GM13976 (cell line): Measurements from ENCODE around the gene CAMTA2.

Source experiments
- DNase-seq: peaks from one replicate; pipeline ENCODE4 v3.0.0; 2012; ENCODE audit warnings: low spot score
- in situ Hi-C: fragments of 300-500 bp; cut with MboI; formaldehyde crosslinking; loops from one replicate; pipeline ENCODE4 v1.12.0; 2022; ENCODE audit warnings: low sequenced_read_pairs, mixed read lengths, inconsistent platforms; ENCODE audit not compliant: unreplicated experiment
- TF ChIP-seq, protein P1 (sequence below): IDR thresholded peaks from 2 replicates; pipeline ENCODE4 v1.5.1; 2012; ENCODE audit warnings: borderline replicate concordance, mild to moderate bottlenecking; ENCODE audit not compliant: insufficient read depth; ENCODE audit errors: extremely low read depth, missing control alignments, control extremely low read depth

Gene CAMTA2

DNA sequence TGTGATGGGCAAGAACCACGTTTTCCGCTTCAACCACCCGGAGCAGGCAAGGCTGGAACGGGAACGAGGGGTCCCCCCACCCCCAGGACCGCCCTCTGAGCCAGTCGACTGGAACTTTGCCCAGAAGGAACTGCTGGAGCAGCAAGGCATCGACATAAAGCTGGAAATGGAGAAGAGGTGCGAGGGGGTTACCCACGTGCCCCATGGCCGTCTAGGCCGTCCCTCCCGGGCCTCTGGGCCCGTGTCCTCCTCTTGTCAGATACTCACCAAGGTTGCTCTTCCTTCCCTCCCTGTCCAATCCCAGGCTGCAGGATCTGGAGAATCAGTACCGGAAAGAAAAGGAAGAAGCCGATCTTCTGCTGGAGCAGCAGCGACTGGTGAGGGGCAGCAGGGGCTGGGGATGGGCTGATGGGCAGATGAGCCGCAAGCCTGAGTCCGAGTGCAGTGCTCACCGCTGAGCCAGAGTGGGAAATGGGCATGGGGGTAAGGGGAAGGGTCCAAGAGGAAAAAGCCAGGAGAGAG is 33.1 kb upstream of the CAMTA2 start:
- in situ Hi-C loops = no loop called here
- TF ChIP-seq, protein P1, sequence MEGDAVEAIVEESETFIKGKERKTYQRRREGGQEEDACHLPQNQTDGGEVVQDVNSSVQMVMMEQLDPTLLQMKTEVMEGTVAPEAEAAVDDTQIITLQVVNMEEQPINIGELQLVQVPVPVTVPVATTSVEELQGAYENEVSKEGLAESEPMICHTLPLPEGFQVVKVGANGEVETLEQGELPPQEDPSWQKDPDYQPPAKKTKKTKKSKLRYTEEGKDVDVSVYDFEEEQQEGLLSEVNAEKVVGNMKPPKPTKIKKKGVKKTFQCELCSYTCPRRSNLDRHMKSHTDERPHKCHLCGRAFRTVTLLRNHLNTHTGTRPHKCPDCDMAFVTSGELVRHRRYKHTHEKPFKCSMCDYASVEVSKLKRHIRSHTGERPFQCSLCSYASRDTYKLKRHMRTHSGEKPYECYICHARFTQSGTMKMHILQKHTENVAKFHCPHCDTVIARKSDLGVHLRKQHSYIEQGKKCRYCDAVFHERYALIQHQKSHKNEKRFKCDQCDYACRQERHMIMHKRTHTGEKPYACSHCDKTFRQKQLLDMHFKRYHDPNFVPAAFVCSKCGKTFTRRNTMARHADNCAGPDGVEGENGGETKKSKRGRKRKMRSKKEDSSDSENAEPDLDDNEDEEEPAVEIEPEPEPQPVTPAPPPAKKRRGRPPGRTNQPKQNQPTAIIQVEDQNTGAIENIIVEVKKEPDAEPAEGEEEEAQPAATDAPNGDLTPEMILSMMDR = no peak

DNA sequence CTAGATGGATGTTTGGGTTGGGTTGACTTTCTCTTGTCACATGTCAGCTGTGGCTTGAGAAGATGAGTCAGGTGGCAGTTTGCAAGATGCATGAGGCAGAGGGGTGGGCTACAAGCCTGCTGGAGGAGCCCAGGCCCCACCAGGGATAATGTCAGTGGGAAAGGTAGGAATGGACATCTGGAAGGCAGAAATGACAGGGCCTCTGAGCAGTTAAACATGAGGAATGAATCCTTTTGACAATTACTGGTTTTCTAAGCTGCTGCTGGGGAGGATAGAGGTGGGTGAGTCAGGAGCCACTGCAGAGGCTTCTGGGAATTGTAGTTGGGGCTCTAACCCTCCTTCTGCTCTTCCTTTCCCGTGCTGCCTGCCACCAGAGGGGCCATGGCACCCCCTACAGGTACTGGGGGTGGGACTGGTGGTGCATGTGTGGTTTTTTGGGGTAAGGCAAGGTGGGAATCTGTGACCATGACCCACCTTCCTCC is 32.0 kb upstream of the CAMTA2 start:
- in situ Hi-C loops = no loop called here
- peak; percentile 66 for DNase-seq

More for the DNA sequence above, 33.1 kb upstream of the CAMTA2 start:
- no peak for DNase-seq

DNA sequence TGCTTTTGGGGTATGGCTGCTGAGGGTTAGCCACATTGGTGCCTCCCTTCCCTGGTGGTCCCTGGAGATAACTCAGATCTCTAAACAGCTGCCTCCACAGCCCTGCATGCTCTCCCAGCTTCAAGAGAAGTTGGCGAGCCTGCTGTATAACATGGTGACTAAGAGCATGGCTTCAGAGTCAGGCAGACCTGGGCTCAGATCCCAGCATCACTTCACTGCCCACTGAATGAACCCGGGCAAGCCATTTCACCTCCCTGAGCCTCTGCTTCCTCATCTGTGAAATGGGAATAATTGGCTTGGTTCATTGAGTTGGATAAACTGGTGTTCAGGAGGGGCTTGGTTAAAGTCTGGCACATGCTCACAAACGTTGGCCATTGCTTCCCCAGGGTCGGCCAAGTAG is 26.9 kb upstream of the CAMTA2 start:
- DNase-seq = no peak

More for the DNA sequence above, 32.0 kb upstream of the CAMTA2 start:
- TF ChIP-seq, protein P1 = peak; percentile 19

DNA sequence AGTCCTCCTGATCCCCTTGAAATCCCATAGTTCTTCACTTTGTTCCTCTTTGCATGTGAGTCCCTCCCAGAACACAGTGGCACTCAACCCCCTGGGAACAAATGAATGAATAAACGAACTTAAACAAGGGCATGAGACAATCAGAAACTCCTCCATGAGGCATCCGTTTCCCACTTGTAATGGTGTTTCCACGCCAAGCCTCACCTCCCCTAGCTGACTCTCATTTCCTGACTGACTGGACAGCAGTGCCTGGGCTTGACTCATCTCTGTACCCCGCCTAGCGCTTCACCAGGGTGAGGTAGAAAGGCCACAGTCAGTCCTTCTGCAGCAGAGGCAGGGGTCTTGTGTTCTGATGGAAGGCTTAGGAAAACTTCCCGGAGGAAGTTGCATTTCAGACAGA is 24.5 kb upstream of the CAMTA2 start:
- in situ Hi-C loops = no loop called here
- TF ChIP-seq, protein P1 = no peak
- DNase-seq = peak; percentile 79

More for the DNA sequence above, 26.9 kb upstream of the CAMTA2 start:
- TF ChIP-seq, protein P1 = no peak
- in situ Hi-C loops = no loop called here

DNA sequence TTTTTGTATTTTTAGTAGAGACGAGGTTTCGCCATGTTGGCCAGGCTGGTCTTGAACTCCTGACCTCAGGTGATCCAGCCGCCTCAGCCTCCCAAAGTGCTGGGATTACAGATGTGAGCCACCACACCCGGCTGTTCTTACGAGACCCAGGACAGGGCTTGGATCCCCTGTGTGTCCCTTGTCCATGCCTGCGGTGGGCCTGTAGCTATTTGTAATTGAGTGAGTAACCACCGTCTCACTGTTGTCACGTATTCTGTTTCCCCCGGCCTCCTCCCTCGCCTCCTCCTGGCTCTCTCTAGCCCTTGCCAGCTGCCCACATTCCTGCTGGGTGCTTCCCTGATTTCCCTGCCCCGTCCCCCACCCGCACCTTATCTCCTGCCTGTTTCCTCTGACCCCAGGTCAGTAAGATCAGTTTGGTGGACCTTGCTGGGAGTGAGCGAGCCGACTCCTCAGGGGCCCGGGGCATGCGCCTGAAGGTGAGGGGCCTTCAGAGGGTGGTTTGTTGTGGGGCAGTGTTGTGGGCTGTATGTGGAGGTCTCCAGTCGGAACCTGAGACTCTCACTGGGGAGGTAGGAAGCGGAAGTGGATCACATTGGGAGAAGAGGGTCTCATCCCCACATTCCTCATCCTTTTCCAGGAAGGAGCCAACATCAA is 15.9 kb upstream of the CAMTA2 start:
- no peak for DNase-seq
- TF ChIP-seq, protein P1 = no peak
- in situ Hi-C loops = no loop called here

DNA sequence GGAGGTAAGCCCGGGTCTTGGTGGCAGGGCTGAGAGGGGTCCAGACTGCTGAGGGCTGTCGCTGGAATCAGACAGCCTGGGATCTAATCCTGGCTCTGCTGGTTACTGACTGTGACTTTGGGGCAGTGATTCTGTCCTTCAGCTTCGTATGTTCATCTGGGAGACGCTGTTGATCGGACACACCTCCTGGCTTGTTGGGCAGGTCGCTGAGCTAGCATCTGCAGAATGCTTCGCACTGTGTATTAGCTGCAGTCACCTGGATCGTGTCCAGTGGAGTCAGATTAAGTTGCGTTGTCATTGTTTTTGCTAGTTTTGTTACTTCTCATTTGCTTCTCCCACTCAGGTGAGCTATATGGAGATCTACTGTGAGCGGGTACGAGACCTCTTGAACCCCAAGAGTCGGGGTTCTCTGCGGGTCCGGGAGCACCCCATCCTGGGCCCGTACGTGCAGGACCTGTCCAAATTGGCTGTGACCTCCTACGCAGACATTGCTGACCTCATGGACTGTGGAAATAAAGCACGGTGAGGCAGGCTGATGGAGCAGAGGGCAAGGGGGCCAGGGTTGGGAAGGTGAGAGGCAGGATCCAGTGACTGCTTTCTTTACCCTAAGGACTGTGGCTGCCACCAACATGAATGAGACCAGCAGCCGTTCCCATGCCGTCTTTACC is 14.8 kb upstream of the CAMTA2 start:
- in situ Hi-C loops = no loop called here
- TF ChIP-seq, protein P1 = no peak
- DNase-seq = no peak
